ENCODE data around the gene IL1RAP. TPM values are rescaled to one million over a fixed set of nuclear protein-coding genes. Genes with fewer than 3 reads are reported as not detected.

The IL1RAP gene
- total RNA-seq, 1 donor from 2014 or later, result 26.0 TPM

DNA sequence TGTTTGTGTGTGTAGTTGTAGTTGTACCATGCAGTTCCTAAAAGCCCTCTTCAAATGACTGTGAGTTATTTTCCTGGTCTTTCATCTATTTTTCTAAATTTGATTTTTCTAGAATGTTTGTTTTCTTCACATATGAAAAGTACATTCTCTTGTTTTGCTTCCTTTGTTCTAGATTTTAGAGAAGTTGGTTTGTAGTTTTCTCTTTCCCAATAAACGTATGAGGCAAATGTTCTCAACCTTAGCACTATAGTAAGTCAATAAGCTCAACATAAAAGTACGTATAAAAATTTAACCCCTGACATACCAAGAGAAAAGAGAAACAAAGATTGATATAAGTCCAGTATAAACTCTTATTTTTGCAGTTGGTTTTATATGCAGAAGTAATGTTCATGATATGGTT lies 74.7 kb downstream of the IL1RAP start:
- peaks cover 22% of the 10 kb centered on the region for H3K4me1 ChIP-seq
- no peak for DNase-seq (ENCODE audit: extremely low spot score in 2 of 2)
- H3K4me3 ChIP-seq, result no peak overlapping the region
- no peaks in the 10 kb centered on the region for H3K27me3 ChIP-seq
- intact Hi-C loops (cut with DNase I), result no loop called here
- no peak for TF ChIP-seq POLR2A (IDR thresholded peaks at IDR 0.05)
- H3K36me3 ChIP-seq, result no peaks in the 10 kb centered on the region
- no peak overlapping the region for H3K27ac ChIP-seq
- H3K9me3 ChIP-seq, result no peaks in the 10 kb centered on the region

DNA sequence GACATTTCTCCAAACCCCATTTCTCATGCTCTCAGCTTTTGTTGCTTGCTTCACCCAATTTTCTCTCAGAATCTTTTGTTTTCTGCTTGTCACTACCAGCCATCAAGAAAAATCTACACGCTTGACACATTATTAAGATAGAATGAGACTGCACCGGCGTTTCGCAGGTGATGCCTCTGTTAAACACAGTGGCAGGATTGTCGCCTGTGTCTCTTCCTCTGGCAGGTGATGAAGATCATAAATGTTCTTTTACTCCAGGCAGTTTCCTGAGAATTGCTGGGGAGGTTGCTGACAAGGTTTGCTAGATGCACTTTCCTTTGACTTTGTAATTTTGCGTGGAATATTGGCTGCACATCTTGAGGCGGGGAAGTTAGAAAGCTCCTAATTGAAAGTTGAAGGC lies 75.4 kb downstream of the IL1RAP start:
- no peaks in the 10 kb centered on the region for H3K27me3 ChIP-seq
- TF ChIP-seq POLR2AphosphoS5 (IDR thresholded peaks at IDR 0.05; ENCODE audit: insufficient read depth in 1 of 2, low read depth in 1 of 2), result no peak
- TF ChIP-seq, protein P1, sequence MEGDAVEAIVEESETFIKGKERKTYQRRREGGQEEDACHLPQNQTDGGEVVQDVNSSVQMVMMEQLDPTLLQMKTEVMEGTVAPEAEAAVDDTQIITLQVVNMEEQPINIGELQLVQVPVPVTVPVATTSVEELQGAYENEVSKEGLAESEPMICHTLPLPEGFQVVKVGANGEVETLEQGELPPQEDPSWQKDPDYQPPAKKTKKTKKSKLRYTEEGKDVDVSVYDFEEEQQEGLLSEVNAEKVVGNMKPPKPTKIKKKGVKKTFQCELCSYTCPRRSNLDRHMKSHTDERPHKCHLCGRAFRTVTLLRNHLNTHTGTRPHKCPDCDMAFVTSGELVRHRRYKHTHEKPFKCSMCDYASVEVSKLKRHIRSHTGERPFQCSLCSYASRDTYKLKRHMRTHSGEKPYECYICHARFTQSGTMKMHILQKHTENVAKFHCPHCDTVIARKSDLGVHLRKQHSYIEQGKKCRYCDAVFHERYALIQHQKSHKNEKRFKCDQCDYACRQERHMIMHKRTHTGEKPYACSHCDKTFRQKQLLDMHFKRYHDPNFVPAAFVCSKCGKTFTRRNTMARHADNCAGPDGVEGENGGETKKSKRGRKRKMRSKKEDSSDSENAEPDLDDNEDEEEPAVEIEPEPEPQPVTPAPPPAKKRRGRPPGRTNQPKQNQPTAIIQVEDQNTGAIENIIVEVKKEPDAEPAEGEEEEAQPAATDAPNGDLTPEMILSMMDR (IDR thresholded peaks at IDR 0.05), result no peak
- TF ChIP-seq POLR2A (IDR thresholded peaks at IDR 0.05), result no peak

DNA sequence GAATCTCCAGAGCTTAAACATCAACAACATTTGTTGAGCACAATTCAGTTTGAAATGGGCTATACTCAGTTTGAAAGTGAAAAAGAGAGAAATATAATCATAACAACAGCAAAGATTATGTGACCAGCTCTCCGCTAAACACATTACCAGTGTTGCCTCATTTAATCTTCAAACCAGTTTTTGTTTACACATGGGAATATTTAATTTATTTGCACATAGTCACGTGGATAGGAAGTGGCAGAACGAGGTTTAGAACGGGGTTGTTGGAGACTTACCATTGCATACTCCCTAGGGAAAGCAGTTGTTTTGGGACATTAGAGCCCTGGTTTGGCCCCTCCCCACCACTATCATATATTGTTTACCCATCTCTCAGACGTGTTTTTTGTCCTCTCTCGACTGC lies 77.2 kb downstream of the IL1RAP start:
- no peaks in the 10 kb centered on the region for H3K36me3 ChIP-seq
- peaks cover 12% of the 10 kb centered on the region for H3K4me1 ChIP-seq
- H3K27me3 ChIP-seq, result no peaks in the 10 kb centered on the region
- DNase-seq (ENCODE audit: extremely low spot score in 2 of 2), result no peak
- no peaks in the 10 kb centered on the region for H3K9me3 ChIP-seq
- no peak overlapping the region for H3K27ac ChIP-seq
- intact Hi-C loops (cut with DNase I), result no loop called here
- H3K4me3 ChIP-seq, result no peak overlapping the region
- TF ChIP-seq, protein P1 (IDR thresholded peaks at IDR 0.05), result no peak
- TF ChIP-seq POLR2AphosphoS5 (IDR thresholded peaks at IDR 0.05; ENCODE audit: insufficient read depth in 1 of 2, low read depth in 1 of 2), result no peak
- no peak for TF ChIP-seq POLR2A (IDR thresholded peaks at IDR 0.05)

More for the DNA sequence above, 75.4 kb downstream of the IL1RAP start:
- Histone ChIP-seq H3K4me1 (peaks cover 22% of the 10 kb centered on the region), H3K27ac (no peak overlapping the region), H3K36me3 (no peaks in the 10 kb centered on the region), H3K9me3 (no peaks in the 10 kb centered on the region), H3K4me3 (no peak overlapping the region)
- intact Hi-C loops (cut with DNase I), result no loop called here
- no peak for DNase-seq (ENCODE audit: extremely low spot score in 2 of 2)

DNA sequence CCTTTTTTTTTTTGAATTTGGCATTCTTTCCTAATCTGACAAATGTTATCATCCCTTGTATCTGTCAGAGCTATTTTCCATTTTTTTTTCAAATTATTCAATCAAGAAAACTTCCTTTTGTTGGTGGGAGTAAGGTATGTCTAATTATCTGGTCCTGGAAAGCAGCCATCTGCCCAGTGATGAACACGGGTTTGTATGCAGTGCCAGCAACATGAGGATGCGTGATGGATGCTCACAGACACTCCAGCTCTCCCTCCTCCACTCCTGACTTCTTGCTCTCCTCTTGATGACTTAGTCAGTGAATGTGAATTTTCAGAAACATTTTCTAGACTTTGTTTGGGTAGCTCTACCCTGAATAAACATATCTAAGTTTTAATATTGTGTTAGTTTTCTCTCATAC lies 79.2 kb downstream of the IL1RAP start:
- no peaks in the 10 kb centered on the region for H3K27me3 ChIP-seq
- H3K36me3 ChIP-seq, result no peaks in the 10 kb centered on the region
- H3K4me3 ChIP-seq, result no peak overlapping the region
- no peaks in the 10 kb centered on the region for H3K9me3 ChIP-seq
- TF ChIP-seq, protein P1 (IDR thresholded peaks at IDR 0.05), result no peak
- TF ChIP-seq POLR2AphosphoS5 (IDR thresholded peaks at IDR 0.05; ENCODE audit: insufficient read depth in 1 of 2, low read depth in 1 of 2), result no peak
- no peak for TF ChIP-seq POLR2A (IDR thresholded peaks at IDR 0.05)
- no peak for DNase-seq (ENCODE audit: extremely low spot score in 2 of 2)
- intact Hi-C loops (cut with DNase I), result no loop called here
- no peak overlapping the region for H3K27ac ChIP-seq
- no peaks in the 10 kb centered on the region for H3K4me1 ChIP-seq

DNA sequence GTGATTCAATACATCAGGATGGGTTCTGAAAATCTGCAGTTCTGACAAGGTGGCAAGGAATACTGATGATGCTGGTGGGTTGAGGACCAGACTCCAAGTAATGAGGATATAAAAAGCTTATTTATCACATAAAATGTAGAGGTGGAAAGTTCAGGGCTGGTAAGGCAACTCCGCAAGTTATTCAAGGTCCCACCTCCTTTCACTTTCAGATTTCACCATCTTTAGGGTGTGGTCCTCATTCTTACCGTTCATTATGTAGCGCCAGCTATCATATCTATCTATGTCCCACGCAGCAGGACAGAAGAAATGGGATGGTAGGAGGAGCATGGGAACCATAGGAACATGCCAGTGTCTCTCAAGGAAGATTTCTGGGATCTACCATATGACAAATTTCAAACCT lies 80.3 kb downstream of the IL1RAP start:
- no peaks in the 10 kb centered on the region for H3K4me1 ChIP-seq
- no peaks in the 10 kb centered on the region for H3K36me3 ChIP-seq
- no peak for DNase-seq (ENCODE audit: extremely low spot score in 2 of 2)
- no peak overlapping the region for H3K4me3 ChIP-seq
- no peak overlapping the region for H3K27ac ChIP-seq
- TF ChIP-seq POLR2A (IDR thresholded peaks at IDR 0.05) (no peak), POLR2AphosphoS5 (IDR thresholded peaks at IDR 0.05; ENCODE audit: insufficient read depth in 1 of 2, low read depth in 1 of 2) (no peak)
- TF ChIP-seq, protein P1 (IDR thresholded peaks at IDR 0.05), result no peak
- no peaks in the 10 kb centered on the region for H3K9me3 ChIP-seq
- intact Hi-C loops (cut with DNase I), result no loop called here
- no peaks in the 10 kb centered on the region for H3K27me3 ChIP-seq

Data from vagina (tissue), 2 donors.